ENCODE measurements around the gene AREL1. TPM values are rescaled to one million over a fixed set of nuclear protein-coding genes. Genes with fewer than 3 reads are reported as not detected.

Gene AREL1
- total RNA-seq, 1 donor, result 58.7 TPM

DNA sequence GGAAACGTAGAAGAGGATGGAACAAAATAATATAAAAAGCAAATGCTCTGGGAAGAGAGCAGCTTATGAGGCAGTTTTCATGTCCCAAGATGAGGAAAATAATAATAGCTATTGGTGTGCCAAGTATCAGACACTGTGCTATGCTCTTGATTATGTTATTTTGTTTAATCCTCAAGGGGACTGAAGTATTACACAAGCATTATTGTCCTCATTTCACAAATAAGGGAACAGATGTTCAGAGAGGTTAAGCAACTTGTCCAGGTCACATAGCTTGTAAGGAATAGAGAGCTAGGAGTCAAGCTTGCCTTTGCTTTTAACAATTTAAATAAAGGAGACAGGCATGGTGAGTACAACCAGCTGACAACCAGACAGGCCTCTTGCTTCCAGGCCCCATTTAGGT lies 73.9 kb downstream of the AREL1 start:
- DNase-seq (ENCODE audit: low read depth in 2 of 3, low spot score in 2 of 3), result no peak

DNA sequence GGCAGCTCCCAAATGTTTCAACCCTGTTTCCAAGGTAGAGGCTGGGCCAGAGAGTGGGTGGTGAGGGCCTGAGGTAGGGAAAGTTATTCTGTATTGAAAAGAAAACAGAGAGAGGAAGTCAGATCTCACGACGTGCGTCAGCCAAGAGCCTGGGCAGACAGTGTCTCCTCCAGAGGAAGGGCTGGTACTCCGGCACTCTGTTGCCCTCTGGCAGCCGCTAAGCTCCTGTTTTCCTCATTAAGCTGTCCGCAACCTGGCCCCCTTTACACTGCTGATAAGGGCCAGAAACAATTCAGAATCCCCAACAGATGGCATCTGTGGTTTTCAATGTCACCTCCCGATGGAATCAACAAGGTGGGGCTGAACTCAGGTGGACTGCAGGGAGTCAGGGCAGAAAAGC lies 74.8 kb downstream of the AREL1 start:
- peak in 1 of 3 donors; percentile 14 for DNase-seq (ENCODE audit: low read depth in 2 of 3, low spot score in 2 of 3)

DNA sequence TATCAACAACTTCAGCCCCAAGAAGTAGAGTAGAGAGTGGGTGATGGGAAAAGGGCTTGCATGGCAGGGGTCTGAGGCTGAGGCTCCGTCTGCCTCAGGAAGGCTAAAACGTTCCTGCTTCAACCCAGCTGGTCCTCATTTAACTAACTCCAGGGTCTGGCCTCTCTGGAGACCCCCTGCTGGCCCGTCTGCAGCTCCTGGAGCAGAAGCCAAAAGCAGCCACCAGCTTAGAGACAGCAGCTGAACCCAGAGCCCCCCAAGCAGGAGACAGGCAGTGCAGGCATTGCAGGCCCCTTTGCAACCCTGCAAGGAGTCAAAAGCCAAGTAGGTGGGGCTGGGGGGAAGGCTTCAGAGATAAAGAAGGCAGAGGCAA lies 75.7 kb downstream of the AREL1 start:
- DNase-seq (ENCODE audit: low read depth in 2 of 3, low spot score in 2 of 3), result no peak

DNA sequence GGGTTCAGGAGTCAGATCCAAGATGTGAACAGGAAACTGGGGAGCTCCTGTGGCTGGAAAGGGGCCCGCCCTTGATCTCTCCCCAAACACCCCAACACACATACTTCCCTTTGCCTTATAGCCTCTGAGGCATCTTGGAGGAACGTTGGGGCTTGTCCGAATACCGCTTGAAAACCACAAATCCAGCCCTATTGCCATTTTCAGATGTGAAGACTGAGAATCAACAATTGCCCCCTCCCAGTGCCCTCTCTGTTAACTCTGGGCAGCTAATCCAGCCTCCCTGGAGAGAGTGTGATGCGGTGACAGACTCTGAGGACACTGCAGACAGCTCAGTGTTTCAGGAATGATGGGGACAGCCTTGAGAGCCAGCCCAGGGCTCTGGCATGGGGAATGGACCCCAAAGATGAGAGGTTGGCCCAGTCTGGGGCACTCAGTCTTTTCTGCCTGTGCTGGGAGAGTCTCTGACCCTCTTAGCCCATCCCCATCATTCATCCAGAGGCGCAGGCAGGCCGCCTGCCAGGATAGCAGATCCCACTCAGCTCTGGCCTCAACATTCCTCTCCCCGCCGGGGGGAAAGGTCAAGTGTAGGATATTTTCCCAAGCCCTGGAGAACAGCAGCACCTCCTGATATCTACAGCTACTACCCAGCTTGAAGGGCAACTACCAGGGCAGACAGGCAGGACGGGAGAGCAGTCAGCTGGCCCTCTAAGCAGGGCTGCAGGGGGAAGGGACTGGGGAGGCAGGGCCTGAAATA lies 76.3 kb downstream of the AREL1 start:
- no peak for DNase-seq (ENCODE audit: low read depth in 2 of 3, low spot score in 2 of 3)

DNA sequence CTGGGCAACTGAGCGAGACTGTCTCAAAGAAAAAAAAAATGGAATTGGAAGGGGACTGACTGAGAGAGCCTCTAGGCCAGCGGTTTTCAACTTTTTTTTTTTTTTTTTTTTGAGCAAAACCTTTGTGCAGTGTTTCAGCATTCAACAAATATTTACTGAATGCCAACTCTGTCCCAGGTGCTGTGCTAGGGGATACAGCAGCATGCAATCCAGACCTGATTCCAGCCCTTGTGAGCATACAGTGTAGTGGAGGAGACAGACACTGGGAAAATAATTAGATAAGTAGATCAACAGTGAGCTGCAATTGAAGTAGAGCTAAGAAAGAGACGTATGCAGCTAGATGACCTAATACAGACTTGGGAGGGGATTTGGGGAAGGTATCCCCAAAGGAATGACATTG lies 77.0 kb downstream of the AREL1 start:
- no peak for DNase-seq (ENCODE audit: low read depth in 2 of 3, low spot score in 2 of 3)

DNA sequence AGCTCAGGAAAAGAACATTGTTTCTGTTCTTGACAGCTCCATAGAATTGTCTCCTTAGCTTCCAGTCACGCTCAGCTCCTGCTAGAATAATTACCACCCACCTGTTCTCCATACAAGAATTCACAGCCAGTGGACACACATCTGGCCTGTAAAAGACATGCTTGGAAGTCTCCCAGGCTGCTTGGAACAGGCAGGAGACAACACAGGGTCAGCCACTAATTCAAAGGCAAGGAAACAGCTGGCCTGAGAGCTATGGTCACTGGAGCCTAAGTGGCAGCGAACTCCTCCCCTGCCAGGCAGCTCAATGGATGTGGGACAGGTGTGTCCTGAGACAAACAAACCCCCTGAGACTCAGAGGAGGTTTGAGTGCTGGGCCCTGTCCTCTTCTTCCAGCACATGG lies 77.9 kb downstream of the AREL1 start:
- DNase-seq (ENCODE audit: low read depth in 2 of 3, low spot score in 2 of 3), result no peak

DNA sequence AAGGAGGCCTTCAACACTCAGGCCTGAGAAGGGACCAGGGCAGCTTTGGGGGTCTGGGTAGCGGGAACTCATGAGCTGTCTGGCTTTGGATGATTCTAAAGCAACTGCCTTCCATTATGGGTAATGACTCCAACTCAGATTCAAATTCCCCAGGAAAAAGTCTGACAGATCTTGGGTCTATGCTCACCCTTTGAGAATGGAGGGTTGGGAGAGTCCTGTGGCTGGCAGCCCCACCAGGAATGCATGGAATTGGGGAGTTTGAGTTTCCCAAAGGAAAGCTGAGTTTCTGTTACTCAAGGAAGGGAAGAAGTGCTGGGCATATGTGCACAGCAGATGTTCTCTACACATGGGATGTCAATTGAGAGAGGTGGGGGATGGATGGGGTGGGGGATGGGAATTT lies 78.4 kb downstream of the AREL1 start:
- DNase-seq (ENCODE audit: low read depth in 2 of 3, low spot score in 2 of 3), result no peak

DNA sequence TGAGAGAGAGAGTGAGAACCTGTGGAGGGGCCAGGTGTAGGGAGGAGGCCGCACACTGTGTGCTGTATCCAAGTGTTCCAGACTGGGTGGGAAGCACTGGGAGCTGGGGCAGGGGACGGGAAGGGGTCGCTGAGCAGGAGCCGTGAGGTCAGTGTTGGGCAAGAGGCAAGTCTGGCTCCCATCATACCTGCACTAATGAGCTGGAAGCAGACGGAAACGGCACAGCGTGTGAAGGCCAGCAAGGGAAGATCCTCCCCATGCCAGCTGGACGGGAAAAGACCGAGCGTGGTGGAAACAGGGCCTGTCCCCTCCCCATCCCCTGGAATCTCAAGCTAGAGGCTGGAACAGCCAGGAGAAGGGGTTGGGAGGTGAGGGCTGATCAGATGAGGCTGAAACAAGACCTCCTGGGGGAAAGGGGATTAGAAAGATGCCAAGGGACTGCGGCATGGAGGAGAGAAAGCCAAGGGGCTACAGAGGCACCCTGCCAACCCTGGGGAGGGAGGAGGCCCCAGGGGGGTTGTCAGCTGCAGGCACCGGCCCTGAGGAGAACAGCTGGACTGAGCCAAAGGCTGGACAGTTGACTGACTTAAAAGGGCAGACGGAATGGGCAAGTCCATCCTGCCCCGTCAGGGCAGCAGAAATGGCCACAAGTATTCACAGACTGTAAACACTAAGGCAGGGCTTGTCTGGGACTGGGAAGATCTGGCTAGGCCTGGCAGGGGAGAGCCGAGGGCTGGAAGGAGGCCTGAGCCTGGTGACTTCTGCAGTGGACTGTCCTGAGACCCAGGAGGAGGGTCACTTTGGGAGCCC lies 81.8 kb downstream of the AREL1 start:
- no peak for DNase-seq (ENCODE audit: low read depth in 2 of 3, low spot score in 2 of 3)

DNA sequence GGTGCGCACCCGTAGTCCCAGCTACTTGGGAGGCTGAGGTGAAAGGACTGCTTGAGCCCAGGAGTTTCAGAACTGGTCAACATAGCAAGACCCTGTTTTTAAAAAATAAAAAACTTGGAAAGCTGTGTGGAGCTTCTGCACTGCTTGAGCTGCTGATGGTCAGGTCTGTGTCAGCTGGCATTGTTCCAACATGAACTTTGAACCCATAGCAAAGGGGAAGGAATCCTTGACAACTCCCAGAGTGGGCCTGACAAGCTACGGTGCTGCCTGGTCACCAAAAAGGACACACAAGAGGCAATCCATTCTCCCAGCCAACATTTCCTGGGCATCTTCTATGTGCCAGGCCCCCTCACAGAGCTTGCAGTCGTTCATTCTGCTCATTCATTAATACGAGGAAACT lies 84.5 kb downstream of the AREL1 start:
- no peak for DNase-seq (ENCODE audit: low read depth in 2 of 3, low spot score in 2 of 3)

DNA sequence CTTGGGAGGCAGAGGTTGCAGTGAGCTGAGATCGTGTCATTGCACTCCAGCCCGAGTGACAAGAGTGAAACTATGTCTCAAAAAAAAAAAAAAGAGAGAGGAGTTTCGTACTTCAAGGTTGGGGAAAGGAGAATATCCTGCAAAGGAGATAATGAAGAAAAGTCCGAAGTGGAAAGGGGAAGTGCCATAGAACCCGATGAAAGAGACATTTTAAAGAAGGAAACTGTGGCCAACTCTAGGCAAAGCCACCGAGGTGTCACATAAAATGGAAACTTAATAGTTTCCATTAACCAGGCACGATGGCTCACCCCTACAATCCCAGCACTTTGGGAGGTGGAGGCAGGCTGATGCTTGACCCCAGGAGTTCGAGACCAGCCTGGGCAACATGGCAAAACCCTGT lies 85.8 kb downstream of the AREL1 start:
- peak in 2 of 3 donors; percentile 42 to 67 for DNase-seq (ENCODE audit: low read depth in 2 of 3, low spot score in 2 of 3)

DNA sequence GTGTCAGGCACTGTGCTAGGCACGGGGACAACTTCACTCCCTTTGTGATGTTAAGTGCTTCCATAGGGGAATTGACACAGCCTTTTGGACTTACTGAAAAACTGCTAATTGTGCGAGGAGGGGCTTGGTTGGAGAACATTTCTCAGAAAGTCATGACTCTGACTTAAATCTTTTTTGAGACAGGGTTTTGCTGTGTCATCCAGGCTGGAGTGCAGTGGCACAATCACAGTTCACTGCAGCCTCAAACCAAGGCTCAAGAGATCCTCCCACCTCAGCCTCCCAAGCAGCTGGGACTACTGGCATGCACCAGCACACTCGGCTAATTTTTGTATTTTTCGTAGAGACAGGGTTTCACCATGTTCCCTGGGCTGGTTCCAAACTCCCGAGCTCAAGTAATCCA lies 90.6 kb downstream of the AREL1 start:
- DNase-seq (ENCODE audit: low read depth in 2 of 3, low spot score in 2 of 3), result no peak

DNA sequence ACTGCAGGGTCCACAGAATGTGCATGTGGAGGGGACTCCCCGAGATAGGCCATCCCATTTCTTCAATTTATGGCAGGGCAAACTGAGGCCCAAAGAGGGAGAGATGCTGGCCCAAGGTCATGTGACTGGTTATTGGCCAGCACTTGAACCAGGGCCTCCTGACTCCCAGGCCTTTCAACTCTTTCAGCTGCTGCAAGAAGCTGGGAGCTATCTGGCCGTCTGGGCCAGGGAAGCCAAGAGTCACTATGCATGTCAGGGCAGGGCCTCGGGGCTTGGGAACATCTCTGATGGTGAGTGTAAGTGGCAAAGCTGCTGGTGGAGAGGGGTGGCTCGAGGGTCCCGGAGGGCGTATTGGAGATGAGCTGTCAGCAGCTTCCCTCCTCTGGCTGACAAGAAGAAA lies 91.3 kb downstream of the AREL1 start:
- no peak for DNase-seq (ENCODE audit: low read depth in 2 of 3, low spot score in 2 of 3)

DNA sequence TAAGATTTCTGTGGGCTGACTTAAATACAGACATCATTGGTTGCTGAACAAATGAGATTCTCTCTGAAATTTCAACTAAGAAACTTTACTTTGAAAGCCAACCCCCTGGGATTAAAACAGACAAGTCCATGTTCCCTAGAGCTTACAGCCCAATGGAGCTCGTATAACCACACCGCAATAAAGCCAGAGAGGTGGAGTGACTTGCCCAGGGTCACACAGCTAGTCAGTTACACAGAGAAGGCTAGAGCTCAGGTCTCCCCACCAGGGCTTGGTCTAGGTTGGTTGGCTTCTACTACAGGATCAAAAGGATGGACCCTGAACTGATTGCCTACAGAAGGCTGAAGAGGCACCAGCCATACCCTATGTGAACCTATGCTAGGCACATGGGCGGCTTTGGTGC lies 92.0 kb downstream of the AREL1 start:
- no peak for DNase-seq (ENCODE audit: low read depth in 2 of 3, low spot score in 2 of 3)

DNA sequence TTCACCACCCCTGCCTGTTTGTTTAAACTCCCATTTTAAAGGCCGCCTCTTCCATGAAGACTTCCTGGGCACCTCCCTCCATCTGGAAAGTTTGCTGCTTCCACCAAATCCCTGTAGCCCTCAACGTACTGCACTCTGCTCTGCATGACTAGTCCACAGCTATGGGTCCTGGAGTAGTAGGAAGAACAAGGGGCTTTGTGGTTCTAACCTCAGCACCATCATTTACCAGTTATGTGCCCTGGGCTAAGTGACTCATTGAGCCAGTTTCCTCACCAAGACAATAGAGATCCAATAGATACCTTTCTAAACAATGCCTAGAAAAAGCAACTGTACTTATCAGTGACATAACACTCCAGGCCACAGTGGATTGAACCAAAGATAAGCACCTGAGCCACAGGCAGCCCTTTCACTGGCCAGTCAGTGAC lies 92.4 kb downstream of the AREL1 start:
- DNase-seq (ENCODE audit: low read depth in 2 of 3, low spot score in 2 of 3), result peak in 2 of 3 donors; percentile 68 to 70

DNA sequence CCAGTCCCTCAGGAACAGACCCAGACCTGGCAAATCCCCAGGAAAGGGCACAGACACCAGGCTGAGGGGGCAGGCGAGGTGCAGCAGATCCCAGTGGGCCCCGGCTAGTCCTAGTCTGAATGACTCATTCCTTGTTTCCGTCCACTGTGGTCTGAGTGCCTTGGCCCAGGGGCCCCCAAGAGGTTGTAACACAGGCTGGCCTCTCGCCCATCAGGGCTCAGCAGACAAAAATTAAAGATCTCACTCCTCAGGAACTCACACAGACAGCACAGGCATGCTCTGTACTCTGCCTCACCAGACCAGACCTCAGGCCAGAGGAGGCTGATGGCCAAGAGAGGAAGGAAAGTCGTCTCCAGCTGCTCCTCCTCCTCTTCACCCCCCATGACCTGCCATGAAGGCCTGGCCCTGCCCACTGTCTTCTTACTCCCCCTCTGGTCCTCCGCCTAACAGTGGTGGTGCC lies 93.2 kb downstream of the AREL1 start:
- DNase-seq (ENCODE audit: low read depth in 2 of 3, low spot score in 2 of 3), result no peak

DNA sequence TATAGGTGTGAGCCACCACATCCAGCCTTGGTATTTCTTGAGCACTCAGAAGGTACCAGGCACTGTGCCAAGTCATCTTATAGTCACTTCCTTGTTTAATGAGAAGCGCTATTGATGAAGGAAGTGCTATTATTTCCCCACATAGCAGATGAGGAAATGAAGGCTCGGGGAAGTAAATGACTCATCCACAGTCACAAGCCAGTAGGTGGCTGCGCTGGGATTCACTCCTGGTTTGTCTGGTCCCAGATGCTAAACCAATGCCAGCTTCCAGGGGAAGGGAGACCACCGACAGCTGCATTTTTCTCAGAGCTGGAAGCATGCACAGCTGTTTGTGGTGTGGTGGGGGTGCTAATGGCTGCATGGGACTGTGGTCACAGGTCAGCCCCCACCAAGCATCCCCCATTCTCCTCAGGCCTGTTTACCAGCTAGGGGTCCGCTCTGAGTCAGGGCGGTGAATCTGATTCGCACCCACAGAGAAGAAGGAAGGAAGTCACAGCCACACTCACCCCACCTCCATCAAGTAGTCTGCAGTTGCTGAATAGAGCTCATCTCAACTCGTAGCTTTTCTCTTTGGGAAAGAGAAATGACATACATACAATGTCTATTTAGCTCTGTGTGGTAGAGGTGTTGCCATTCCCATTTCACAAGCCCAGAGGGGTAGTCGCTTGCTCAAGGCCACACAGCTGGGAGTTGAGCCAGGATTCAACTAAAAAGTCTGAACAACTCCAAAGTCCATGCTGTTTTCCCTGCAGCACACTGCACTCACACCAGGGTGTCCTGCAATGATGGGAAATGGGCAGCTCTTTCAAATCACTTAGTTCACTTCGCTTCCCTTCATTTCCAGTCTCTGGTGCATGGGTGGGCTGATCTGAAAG lies 94.6 kb downstream of the AREL1 start:
- peak; percentile 28 to 87 (median 84) for DNase-seq (ENCODE audit: low read depth in 2 of 3, low spot score in 2 of 3)

DNA sequence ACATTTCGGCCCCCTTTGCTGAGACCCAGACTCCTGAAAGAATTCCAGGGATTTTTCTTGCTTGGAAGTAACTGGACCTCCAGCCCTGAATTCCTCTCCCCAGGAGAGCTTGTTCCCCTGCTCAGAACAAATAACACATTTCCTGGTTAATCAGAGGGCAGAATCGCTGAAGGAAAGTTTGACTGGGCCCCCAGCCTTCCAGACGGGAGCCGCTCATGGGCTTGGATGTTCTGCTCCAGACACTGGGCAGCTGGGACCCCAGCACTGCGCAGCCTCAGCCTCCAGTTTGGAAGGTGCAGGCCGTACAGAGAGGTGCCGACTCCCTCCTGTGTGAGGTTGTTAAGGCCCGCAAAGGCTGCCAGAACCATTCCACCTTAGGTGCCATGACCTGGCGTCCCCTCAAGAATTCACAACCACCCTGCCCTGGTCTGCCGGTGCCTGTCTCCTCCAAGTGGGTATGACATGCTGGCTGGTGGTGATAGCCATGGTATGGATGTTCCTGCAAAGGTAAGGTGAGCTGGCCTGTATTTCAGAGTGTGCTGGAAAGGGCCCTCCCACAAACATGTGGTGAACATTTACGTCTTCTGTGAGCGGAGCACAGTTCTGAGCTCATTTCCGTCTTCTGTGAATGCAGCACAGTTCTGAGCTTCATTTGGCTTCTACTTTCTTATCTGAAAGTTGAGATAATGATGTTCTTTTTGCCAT lies 95.7 kb downstream of the AREL1 start:
- DNase-seq (ENCODE audit: low read depth in 2 of 3, low spot score in 2 of 3), result no peak

DNA sequence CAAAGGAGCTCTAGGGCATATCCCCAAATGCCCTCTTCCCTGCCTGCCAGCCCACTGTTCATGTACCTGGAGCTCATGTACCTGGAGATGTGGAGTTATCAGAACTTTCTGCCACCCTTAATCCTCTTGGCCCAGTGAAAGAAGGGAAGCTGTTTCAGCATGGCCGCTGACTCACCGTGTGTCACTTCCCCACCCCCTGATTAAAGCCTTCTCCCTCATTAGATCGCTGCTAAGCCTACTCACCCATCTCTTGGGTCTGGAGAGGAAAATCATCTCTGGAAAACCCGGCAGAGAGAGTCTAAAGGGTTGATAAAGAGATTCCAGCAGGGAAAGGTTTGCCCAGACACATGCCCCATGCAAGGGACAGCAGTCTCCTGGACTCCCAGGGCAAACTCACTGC lies 96.4 kb downstream of the AREL1 start:
- peak in 2 of 3 donors; percentile 45 to 47 for DNase-seq (ENCODE audit: low read depth in 2 of 3, low spot score in 2 of 3)

DNA sequence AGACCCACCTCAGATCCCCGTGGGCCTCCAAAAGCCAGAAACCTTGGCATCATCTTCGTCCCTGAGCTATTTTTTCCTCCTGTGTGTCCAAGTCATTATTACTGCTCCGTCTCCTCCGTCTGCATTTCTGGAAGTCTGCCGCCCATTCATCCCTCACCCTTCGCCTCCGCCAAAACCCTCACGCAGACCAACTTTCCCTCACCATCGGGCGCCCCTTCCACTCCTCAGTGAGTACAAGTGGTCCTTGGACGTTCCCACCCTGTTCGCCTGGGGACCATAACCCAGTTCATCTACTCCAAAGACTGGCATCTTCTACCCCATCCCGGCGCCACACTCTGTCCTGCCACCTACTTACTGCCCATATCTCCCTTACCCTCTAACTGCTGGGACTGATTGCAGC lies 97.1 kb downstream of the AREL1 start:
- DNase-seq (ENCODE audit: low read depth in 2 of 3, low spot score in 2 of 3), result no peak

All from hematopoietic multipotent progenitor cell (in vitro differentiated cells).